ENCODE data around the gene PTH2R.
A peak's percentile ranks its signal among the peaks of the same experiment; 100 is the strongest.
"Not testable (repeated sequence)": the region's sequence is repeated elsewhere in the genome, so short reads cannot be mapped to it uniquely, and the experiment has no call there.

Gene PTH2R

GRCh38 chr2:208392300-208392699 lies 14.3 kb upstream of the PTH2R start:
- no peak for DNase-seq

- not testable (repeated sequence) for DNase-seq
Observed at GRCh38 chr2:208396796-208397195, 9.8 kb upstream of the PTH2R start.

- DNase-seq, result no peak
Observed at GRCh38 chr2:208399201-208399600, 7.4 kb upstream of the PTH2R start.

GRCh38 chr2:208407667-208408066 lies 1.1 kb downstream of the PTH2R start:
- DNase-seq, result peak in 7 of 58 donors; percentile 2 to 39 (median 6)

GRCh38 chr2:208413931-208414330 lies 7.3 kb downstream of the PTH2R start:
- DNase-seq, result no peak

GRCh38 chr2:208415255-208415654 lies 8.7 kb downstream of the PTH2R start:
- DNase-seq, result no peak

GRCh38 chr2:208415897-208416296 lies 9.3 kb downstream of the PTH2R start:
- no peak for DNase-seq

GRCh38 chr2:208426412-208427045 lies 19.9 kb downstream of the PTH2R start:
- DNase-seq, result no peak

GRCh38 chr2:208437755-208438154 lies 31.2 kb downstream of the PTH2R start:
- DNase-seq, result no peak

- no peak for DNase-seq
Observed at GRCh38 chr2:208440716-208441115, 34.1 kb downstream of the PTH2R start.

GRCh38 chr2:208441951-208442350 lies 35.4 kb downstream of the PTH2R start:
- no peak for DNase-seq

- not testable (repeated sequence) for DNase-seq
Observed at GRCh38 chr2:208447447-208447846, 40.9 kb downstream of the PTH2R start.

- DNase-seq, result no peak
Observed at GRCh38 chr2:208451061-208451460, 44.5 kb downstream of the PTH2R start.

GRCh38 chr2:208454861-208455260 lies 48.3 kb downstream of the PTH2R start:
- no peak for DNase-seq

- DNase-seq, result no peak
Observed at GRCh38 chr2:208463721-208464120, 57.1 kb downstream of the PTH2R start.

GRCh38 chr2:208464205-208464604 lies 57.6 kb downstream of the PTH2R start:
- DNase-seq, result no peak

GRCh38 chr2:208466151-208466919 lies 59.7 kb downstream of the PTH2R start:
- DNase-seq, result peak in 4 of 58 donors; percentile 1 to 13 (median 6)

- DNase-seq, result no peak
Observed at GRCh38 chr2:208466920-208467298, 60.3 kb downstream of the PTH2R start.

- no peak for DNase-seq
Observed at GRCh38 chr2:208467564-208467963, 61.0 kb downstream of the PTH2R start.

GRCh38 chr2:208477741-208478140 lies 71.1 kb downstream of the PTH2R start:
- no peak for DNase-seq

GRCh38 chr2:208479342-208479741 lies 72.8 kb downstream of the PTH2R start:
- no peak for DNase-seq

GRCh38 chr2:208481945-208482344 lies 75.4 kb downstream of the PTH2R start:
- not testable (repeated sequence) for DNase-seq

- DNase-seq, result not testable (repeated sequence)
Observed at GRCh38 chr2:208482453-208483015, 75.9 kb downstream of the PTH2R start.

Data from anterior cingulate cortex (tissue), 58 donors.